Brain pericyte (primary cell): Measurements from ENCODE around the gene FRMD4A.
"Not testable (repeated sequence)": the region's sequence is repeated elsewhere in the genome, so short reads cannot be mapped to it uniquely, and the experiment has no call there.

Experiments used
- DNase-seq: peaks from one replicate; pipeline ENCODE4 v3.0.0-alpha.2; 2012; ENCODE audit warnings: low read depth, low spot score

Gene FRMD4A

GRCh38 chr10:14240253-14241189, 90.2 kb downstream of the FRMD4A start:
- no peak for DNase-seq

DNA sequence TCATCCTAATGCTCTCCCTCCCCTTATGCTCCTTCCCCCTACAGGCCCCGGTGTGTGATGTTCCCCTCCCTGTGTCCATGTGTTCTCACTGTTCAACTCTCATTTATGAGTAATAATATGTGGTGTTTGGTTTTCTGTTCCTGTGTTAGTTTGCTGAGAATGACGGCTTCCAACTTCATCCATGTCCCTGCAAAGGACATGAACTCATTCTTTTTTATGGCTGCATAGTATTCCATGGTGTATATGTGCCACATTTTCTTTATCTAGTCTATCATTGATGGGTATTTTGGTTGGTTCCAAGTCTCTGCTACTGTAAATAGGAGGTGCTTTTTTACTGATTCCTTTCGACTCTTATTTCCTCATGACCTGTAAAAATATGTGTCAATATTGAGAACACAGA, 92.1 kb downstream of the FRMD4A start:
- DNase-seq = not testable (repeated sequence)

- no peak for DNase-seq
These were observed 94.4 kb downstream of the FRMD4A start for GRCh38 chr10:14236341-14236740.

DNA sequence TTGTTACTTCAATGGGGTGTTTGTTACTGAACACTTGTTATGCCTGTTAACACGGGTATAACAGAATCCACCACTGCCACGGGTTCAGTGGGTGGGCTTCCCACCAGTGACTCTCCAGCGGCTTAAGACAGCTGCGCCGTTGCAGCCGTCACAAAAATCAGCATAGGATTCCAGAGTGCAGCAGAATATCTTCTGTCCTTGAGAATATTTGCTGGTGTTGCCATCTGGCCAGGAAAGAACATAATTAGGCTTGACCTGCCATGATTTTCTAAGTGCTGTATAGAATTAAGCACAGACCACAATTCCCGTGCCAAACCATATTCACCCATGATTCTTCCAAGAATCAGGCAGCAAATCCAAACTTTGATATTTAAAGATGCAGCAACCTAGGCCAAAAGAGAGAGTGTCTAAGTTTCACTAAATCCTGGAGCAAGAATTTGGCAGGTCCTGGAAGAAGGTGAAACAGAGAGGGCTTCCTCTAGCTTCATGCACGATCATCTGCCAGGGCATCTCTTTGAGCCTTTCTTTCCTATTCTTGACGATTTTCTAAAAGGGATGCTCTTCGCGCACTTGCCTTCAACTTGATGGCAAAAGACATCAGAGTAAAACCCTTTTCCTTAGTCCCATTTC, 95.0 kb downstream of the FRMD4A start:
- no peak for DNase-seq

DNA sequence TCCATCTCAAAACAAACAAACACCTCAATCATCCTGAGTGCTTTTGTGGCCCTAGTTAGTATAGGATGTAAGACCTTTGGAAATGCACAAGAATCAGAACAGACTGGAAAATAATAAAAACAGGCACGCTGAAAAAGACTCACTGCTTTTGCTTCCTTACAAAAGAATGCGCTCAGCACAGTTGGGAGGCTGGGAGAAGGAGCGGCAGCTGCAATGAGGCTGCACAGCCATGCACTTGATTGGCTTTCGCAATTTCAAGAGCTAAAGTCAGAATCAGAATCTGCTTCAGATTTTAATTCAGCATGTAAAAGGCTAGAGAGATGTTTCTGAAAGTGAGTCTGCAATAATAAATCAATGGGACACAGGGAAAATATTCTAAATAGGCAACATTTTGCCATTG, 97.2 kb downstream of the FRMD4A start:
- DNase-seq = no peak

- DNase-seq = not testable (repeated sequence)
These were observed 101.9 kb downstream of the FRMD4A start for GRCh38 chr10:14228798-14229197.

DNA sequence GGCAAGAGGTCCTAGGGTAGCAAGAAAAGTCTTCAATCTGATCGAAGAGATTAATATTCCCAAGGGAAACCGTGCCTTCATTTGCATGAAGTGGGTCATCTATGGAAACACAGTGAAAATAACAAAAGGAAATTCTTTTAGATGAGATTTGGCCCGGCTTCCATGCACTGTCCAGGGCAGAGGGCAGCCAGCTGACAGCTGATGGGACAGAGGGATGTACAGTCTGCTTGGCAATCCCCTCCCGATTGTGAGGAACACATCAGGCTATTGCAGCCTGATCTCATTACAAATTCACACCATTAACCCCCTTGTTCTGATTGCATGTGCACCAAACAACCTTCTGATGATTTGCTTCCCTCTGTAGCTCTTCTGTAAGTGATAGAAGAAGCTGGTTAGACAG, 105.3 kb downstream of the FRMD4A start:
- no peak for DNase-seq

GRCh38 chr10:14220026-14220425, 110.7 kb downstream of the FRMD4A start:
- no peak for DNase-seq

DNA sequence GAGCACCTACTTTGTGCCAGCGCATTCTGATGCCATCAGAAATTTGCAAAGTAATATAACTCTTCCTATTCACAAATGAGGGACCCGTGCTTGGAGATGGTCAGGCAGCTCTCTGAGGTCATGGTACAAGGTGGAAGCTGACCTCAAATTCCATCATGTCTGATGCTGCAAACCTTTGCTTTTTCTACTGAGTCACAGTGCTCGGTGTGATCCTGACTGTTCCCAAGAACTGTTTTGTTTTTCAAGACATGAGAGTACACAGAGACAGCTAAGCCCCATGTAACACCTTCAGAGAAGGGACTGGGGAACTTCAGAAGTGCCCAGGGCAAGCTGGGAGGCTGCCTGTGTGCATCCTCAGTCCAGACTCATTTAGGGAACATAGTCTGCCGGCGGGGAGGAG, 111.3 kb downstream of the FRMD4A start:
- no peak for DNase-seq

- DNase-seq = no peak
These were observed 115.1 kb downstream of the FRMD4A start for GRCh38 chr10:14215641-14216040.

DNA sequence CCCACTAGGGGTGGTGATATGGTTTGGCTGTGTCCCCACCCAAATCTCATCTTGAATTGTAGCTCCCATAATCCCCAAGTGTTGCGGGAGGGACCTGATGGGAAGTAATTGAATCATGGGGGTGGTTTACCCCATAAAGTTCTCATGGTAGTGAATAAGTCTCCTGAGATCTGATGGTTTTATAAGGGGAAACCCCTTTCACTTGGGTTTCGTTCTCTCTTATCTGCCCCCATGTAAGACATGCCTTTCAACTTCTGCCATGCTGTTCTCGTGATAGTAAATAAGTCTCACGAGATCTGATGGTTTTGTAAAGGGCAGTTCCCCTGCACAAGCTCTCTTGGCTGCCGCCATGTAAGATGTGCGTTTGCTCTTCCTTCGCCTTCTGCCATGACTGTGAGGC, 117.0 kb downstream of the FRMD4A start:
- DNase-seq = not testable (repeated sequence)

DNA sequence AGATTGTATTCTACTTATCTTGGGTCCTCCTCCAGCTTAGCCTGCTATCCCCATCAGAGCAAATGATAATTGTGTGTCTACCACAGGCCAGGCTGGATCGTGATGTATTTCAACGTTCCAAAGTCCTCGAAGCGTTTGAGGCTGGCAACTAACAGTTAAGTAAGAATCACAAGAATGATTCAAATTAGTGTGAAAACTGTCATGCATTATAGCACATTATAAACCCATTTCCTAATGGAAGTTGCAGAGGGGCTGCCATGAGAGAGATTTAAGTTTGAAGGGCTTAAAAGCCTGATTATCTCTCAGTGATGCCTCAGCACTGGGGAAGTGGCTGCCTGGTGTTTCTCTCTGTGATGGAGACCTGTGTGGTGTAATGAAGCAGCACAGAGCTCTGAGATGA, 119.1 kb downstream of the FRMD4A start:
- DNase-seq = no peak

DNA sequence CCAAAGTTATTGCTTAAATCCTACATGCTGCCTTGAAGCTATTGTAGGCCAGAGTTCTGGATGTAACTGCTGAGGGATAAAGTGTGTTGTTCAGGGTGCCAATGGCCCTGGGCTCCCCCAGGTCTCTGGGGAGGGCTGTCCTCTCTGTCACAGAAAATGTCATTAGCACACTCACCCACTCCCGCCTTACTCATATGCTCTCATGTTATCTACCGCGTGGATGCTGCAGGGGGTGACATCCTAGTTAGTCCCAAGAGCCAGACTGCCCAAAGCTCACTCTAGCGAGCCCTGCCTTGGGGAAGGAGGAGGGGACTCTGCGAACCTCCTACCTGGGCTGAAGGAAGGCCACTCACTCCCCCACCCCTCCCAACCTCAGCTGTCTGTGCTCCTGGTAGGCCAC, 122.5 kb downstream of the FRMD4A start:
- no peak for DNase-seq

GRCh38 chr10:14205233-14205632, 125.5 kb downstream of the FRMD4A start:
- no peak for DNase-seq

DNA sequence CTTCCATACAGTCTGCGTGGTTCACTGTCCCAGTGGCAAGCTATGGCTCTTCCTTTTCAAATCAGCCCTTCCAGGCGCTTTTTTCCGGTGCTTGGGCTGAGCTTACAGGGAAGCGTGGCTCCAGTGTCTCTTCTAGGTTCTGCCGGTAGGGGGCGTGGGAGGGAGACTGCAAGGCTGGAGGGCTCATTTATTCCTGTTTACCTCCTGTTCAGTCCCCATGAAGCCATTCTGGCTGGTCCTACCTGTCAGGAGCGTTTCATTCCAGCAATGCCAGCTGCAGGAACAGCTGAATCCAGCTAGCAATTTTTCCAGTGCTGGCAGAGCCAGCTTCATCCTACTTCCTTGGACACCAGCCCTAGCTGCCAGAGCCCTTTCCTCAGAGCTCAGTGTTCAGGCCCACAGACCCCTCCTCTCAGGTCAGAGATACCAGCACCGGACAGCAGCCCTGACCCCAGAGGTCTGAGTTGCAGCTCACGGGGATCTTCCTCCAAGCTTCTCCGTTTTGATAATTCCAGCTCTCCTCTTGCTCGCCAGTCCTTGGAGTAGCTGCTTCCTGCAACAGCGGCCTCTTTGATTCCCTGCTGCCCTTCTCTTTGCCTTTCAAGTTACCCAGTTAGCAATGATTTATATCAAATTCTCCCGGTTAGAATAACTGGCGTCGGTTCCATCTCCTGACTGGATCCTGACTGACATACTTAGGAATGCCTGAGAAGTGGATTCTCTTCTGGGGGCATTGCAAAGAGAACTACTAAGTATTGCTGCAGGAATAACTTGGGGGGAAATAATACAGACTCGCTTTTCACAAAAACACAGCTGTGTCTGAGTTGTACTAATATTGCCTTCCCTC, 129.8 kb downstream of the FRMD4A start:
- no peak for DNase-seq

DNA sequence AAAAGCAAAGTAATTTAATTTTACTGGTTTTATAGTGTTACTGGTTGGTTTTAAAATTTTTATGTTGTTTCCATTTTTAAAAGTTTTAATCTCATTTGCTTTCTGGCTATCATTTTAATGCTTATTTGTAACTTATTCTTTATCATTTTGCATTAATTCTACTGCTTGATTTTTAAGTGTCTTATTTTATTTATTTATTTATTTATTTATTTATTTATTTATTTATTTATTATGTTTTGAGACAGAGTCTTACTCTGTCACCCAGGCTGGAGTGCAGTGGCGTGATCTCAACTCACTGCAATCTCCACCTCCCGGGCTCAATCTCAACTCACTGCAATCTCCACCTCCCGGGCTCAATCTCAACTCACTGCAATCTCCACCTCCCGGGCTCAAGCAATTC, 131.6 kb downstream of the FRMD4A start:
- DNase-seq = not testable (repeated sequence)

- DNase-seq = no peak
These were observed 132.6 kb downstream of the FRMD4A start for GRCh38 chr10:14198078-14198477.

GRCh38 chr10:14196113-14196512, 134.6 kb downstream of the FRMD4A start:
- DNase-seq = no peak

- DNase-seq = no peak
These were observed 135.3 kb downstream of the FRMD4A start for GRCh38 chr10:14195433-14195832.

- no peak for DNase-seq
These were observed 138.0 kb downstream of the FRMD4A start for GRCh38 chr10:14192746-14193145.

DNA sequence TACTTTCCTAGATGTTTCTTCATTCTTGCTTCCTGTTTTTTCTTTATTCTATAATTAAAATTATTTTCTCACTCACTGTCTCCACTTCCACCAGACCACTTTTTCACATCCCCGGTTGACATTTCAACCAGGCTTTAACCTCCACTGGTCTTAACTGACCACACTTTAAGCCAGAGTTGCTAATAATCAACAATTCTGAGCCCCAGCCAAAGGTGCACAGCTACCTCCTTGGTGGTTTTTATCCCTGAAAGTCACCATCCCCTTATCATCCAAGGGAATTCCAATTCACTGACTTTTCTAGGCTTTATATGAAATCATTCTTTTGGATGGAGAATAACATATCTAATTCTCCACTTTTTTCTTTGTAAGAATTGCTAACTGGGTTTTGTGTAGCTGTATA, 138.9 kb downstream of the FRMD4A start:
- no peak for DNase-seq

DNA sequence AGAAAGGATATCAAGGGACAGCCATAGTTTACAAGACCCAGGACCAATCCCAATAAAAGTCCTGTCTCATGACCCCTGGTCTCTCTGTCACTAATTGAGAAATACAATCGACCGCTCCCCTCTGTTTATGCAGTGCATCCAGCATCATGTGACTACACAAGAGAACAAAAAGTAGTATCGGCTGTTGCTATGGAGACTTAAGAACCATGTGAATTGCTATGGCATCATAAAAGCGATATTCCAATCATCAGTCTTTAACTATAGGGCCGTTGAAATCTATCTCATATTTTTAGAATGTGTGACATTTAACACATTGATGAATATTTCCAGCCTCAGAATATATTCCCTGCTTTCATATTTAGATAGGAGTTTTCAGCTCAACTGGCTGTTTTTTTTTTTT, 139.3 kb downstream of the FRMD4A start:
- no peak for DNase-seq
